Activated naive CD8-positive, alpha-beta T cell treated with anti-CD3 and anti-CD28 coated beads, Interleukin-2, amount 10 ng/mL, durations not matched to agents 7 days and 5 days (primary cell): ENCODE data around the gene NUP210L. TPM values are rescaled to one million over a fixed set of nuclear protein-coding genes. Genes with fewer than 3 reads are reported as not detected.

Source experiments
- ATAC-seq: fragments of 150-1000 bp; cut with Tn5 transposase; one replicate; pipeline ENCODE4 v1.10.0; 2021; ENCODE audit warnings: low read depth, moderate library complexity
- POLR2A ChIA-PET: fragments of 350-600 bp; sonication (Branson Sonifier 250); formaldehyde crosslinking; loops from one replicate; lab custom pipeline; 2021; ENCODE audit warnings: antibody characterized with exemption; lab: Charles Lee
- DNase-seq: peaks from one replicate; pipeline ENCODE4 v3.0.0; 2021
- H3K27ac Mint-ChIP-seq: one replicate; pipeline ENCODE4 v1.8.0; 2022; ENCODE audit warnings: mild to moderate bottlenecking, mixed read lengths
- H3K27me3 Mint-ChIP-seq: one replicate; pipeline ENCODE4 v1.8.0; 2022; ENCODE audit warnings: mild to moderate bottlenecking, moderate library complexity, mixed read lengths
- H3K36me3 Mint-ChIP-seq: one replicate; pipeline ENCODE4 v1.8.0; 2021; ENCODE audit warnings: mild to moderate bottlenecking, mixed read lengths
- H3K4me1 Mint-ChIP-seq: one replicate; pipeline ENCODE4 v1.8.0; 2021; ENCODE audit warnings: mixed read lengths
- H3K4me3 Mint-ChIP-seq: one replicate; pipeline ENCODE4 v1.8.0; 2022; ENCODE audit warnings: mild to moderate bottlenecking, moderate library complexity, mixed read lengths
- H3K9me3 Mint-ChIP-seq: one replicate; pipeline ENCODE4 v1.8.0; 2021; ENCODE audit warnings: mixed read lengths
- microRNA-seq: library from miRNA; unstranded; fragments of <30 nt; microRNA quantifications from one replicate; pipeline ENCODE4 v1.2.0, GENCODE V29; 2022
- total RNA-seq, 2 experiments: library from RNA; stranded (reverse); gene quantifications; one replicate each; pipeline ENCODE4 v1.2.3, GENCODE V29; 2021

The NUP210L gene
- total RNA-seq, 2 experiments from 2014 or later: 0.11 to 0.17 TPM

DNA sequence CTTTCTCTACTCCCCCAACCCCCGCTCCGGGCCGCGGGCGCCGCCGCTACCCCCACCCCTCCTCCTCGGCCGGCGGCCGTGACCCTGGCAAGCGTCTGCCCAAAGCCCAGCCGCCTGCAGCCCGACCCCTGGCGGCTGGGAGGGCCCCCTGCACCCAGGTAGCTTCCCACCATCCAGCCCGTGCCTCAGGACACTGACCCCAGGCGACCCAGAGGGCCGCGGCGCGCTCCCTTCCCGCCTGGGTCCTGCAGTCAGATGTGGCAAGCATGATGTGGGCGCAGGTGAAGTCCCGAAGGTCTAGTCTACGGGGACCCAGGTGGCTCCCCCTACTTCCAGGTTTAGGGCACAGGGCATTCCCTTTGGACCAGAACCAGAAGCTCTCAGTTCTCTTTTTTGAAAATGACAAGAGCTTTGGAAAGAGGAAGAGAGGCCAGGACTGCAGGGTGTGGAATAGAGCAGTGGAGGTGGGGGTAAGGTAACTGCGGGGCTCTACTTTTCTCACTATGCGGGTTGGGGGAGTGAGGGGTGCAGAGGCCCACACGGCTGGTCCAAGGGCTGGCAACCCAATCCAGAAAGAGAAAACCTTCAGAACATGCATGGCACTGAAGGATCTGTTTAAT, 208.1 kb downstream of the NUP210L start, which contains the start of gene DENND4B:
TSS of gene DENND4B (minus strand) at position 97 of the 620 bp plus-strand sequence. CDS start 2,344 bp downstream, outside the sequence.
- Mint-ChIP-seq H3K36me3 (peaks cover 27% of the 10 kb centered on the region), H3K9me3 (no peaks in the 10 kb centered on the region), H3K27me3 (no peaks in the 10 kb centered on the region), H3K27ac (peak within 1 kb of the TSS; percentile 96), H3K4me1 (peaks cover 32% of the 10 kb centered on the region), H3K4me3 (peak within 1 kb of the TSS; percentile 95)
- ATAC-seq: peak; percentile 58
- DNase-seq: no peak
- POLR2A ChIA-PET: interaction anchor here (0.6 to 5.5 kb wide), 20 partner anchors 10 to 325 kb away, joined by 3 to 101 read pairs (median 6); partner anchors contain the start of genes CREB3L4, CRTC2, GATAD2B and HAX1

DNA sequence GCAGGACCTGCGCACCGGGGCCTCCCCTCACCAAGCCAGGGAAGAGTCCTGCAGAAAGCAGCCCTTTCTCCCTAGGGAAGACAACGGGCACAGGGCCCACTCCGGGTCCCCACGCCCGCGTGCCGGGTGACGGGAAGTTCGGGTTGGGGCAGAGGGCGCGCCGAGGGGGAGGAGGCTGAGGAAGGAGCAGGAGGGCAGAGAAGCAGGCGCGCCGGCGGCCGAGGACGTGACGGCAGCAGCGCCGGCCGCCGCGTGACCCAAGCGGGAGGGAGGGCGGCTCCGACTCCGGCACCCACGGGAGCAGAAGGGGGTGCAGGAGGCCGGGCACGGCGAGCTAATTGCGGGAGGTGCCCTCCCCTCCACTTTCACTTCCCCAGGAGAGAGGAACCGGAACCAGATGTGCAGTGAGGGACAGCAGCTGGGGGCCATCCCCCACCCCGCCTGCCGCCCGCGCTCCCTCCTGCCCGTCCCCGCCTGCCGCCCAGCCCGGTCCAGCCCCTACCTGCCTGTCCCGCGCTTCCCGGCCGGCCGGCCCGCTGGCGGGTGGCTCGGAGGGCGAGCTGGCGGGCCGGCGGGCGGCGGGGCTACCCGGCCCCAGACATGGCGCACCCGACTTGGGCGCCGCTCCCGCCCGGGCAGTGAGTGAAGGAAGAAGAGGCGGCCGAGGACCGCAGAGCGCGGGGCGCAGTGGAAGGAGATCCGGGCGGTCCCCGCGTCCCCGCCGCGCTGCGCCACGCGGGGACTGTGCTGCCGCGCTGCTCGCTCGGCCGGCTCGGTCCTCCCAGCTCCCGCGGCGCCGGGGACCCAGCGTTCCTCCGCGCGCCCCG, 208.9 kb downstream of the NUP210L start:
- Mint-ChIP-seq H3K4me1 (peaks cover 32% of the 10 kb centered on the region), H3K27me3 (no peaks in the 10 kb centered on the region), H3K27ac (peak overlapping the region; percentile 96), H3K36me3 (peaks cover 25% of the 10 kb centered on the region), H3K4me3 (peak overlapping the region; percentile 95), H3K9me3 (no peaks in the 10 kb centered on the region)
- peak; percentile 84 for DNase-seq
- peak; percentile 50 for ATAC-seq
- POLR2A ChIA-PET: interaction anchor here (0.6 to 5.5 kb wide), 26 partner anchors 9 to 414 kb away, joined by 3 to 101 read pairs (median 4); partner anchors contain the start of genes CREB3L4, CRTC2, GATAD2B and HAX1

DNA sequence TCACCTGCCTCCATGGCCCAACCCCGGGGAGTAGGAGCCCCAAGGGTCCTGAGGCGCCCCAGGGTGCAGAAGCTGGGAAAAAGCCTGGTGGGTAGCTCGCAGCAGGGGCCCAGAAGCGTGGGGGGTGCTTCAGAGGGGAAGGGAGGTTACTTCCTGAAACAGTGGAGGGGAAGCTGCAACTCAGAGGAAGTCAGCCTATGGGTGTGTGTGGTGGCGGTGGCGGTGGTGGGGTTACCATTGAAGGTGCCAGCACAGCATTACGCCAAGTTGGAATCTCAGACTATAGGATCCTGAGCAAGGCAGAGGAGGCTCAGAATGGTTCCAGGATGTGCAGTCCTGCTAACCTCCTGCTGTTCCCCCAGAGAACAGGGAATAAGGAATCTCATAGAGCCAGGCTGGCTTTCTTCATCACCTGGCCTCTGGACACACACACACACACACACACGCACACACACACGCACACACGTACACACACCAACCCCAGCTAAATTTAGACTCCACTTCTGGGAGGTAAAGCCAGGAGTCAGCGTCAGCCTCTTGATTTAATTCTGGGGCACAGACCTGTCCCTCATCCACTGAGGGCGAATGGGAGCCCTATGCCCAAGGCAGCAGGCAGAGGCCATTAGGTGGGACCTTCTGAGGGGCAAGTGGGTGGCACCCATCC, 209.6 kb downstream of the NUP210L start:
- no peaks in the 10 kb centered on the region for H3K9me3 Mint-ChIP-seq
- H3K27me3 Mint-ChIP-seq: no peaks in the 10 kb centered on the region
- ATAC-seq (peak; percentile 69), DNase-seq (peak; percentile 87)
- POLR2A ChIA-PET: interaction anchor here (0.7 to 5.5 kb wide), 23 partner anchors 9 to 413 kb away, joined by 3 to 101 read pairs (median 5); partner anchors contain the start of genes CREB3L4, CRTC2, GATAD2B and HAX1
- peaks cover 23% of the 10 kb centered on the region for H3K36me3 Mint-ChIP-seq
- peak overlapping the region; percentile 95 for H3K4me3 Mint-ChIP-seq
- H3K4me1 Mint-ChIP-seq: peaks cover 24% of the 10 kb centered on the region
- H3K27ac Mint-ChIP-seq: peak overlapping the region; percentile 96

- Mint-ChIP-seq H3K27me3 (no peaks in the 10 kb centered on the region), H3K4me1 (peaks cover 22% of the 10 kb centered on the region), H3K9me3 (no peaks in the 10 kb centered on the region), H3K27ac (peak overlapping the region; percentile 96), H3K4me3 (peak overlapping the region; percentile 95), H3K36me3 (peaks cover 22% of the 10 kb centered on the region)
- no peak for ATAC-seq
- DNase-seq: no peak
- POLR2A ChIA-PET: interaction anchor here (0.7 to 5.5 kb wide), 18 partner anchors 8 to 213 kb away, joined by 3 to 101 read pairs (median 6); partner anchors contain the start of genes CREB3L4, CRTC2, GATAD2B and JTB
These were observed 210.1 kb downstream of the NUP210L start for GRCh38 chr1:153944827-153945117.

DNA sequence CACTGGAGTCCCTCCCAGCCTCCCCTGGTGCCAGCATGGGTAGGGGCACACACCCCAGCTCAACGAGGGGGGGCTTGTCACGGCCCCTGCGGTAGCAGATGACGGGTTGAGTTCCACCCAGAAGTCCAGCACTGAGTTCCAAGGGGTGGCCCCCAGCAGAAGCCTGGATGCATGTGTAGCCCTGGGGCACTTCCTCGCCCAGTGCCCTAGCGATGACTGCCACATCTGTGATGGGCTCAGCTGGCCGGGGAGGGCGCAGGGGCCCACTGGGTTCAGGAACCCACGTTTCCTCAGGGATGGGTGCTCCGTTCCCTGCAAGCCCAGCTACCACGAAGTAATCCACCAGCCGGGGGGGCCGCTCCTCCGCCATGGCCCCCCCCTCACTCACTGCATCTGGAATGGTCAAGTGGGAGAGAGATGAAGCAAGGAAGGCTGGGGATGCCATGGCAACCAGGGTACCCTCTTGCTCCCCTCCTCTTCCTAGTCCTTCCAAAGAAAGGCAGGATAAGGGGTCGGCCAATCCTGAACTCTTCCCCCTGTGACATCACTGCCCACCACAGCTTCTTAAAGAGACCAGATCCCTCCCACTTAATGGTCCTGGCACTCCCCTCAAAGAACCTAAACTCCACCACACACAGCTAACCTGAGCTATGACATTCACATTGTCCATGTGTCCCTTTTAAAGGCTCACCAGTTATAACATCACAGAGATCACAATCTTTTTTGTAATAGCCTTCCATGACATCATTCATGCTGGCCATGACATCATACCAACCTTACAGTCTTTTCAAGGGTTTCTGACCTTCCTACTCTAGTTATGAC, 210.7 kb downstream of the NUP210L start:
- peaks cover 22% of the 10 kb centered on the region for H3K4me1 Mint-ChIP-seq
- ATAC-seq (no peak), DNase-seq (no peak)
- no peaks in the 10 kb centered on the region for H3K9me3 Mint-ChIP-seq
- POLR2A ChIA-PET: interaction anchor here (0.6 to 5.5 kb wide), 19 partner anchors 8 to 213 kb away, joined by 3 to 101 read pairs (median 5); partner anchors contain the start of genes CREB3L4, CRTC2, GATAD2B and JTB
- H3K27me3 Mint-ChIP-seq: no peaks in the 10 kb centered on the region
- H3K4me3 Mint-ChIP-seq: peak overlapping the region; percentile 95
- H3K36me3 Mint-ChIP-seq: peaks cover 22% of the 10 kb centered on the region
- peak overlapping the region; percentile 96 for H3K27ac Mint-ChIP-seq

GRCh38 chr1:153942766-153943549, 211.9 kb downstream of the NUP210L start:
- no peak for ATAC-seq
- H3K36me3 Mint-ChIP-seq: peaks cover 22% of the 10 kb centered on the region
- no peak overlapping the region for H3K4me3 Mint-ChIP-seq
- POLR2A ChIA-PET: interaction anchor here (0.6 to 5.5 kb wide), 6 partner anchors 13 to 34 kb away, joined by 3 to 101 read pairs (median 38); partner anchors contain the start of genes CREB3L4, CRTC2, GATAD2B and JTB
- H3K27ac Mint-ChIP-seq: peak overlapping the region; percentile 69
- no peaks in the 10 kb centered on the region for H3K9me3 Mint-ChIP-seq
- peaks cover 22% of the 10 kb centered on the region for H3K4me1 Mint-ChIP-seq
- DNase-seq: no peak
- no peaks in the 10 kb centered on the region for H3K27me3 Mint-ChIP-seq

Small RNAs within 50 kb of the gene (microRNA-seq; reads per million reads assigned to microRNA genes)
- gene MIR190B (30.2 reads per million, percentile 37 among the genes with 10 or more reads in this experiment), gene MIR5698 (not detected), gene MIR6737 (not detected)

Other genes with a start within 250 kb of the NUP210L start
- 10 to 100 TPM; 86.3 to 96.7 TPM for gene GATAD2B, start 232.1 kb downstream of the NUP210L start, total RNA-seq
- 100 to 1,000 TPM; 173 to 183 TPM for gene DENND4B, start 208.4 kb downstream of the NUP210L start, total RNA-seq
- 100 to 1,000 TPM; 104 to 115 TPM for gene CRTC2, start 196.5 kb downstream of the NUP210L start, total RNA-seq
- gene SLC39A1, start 191.5 kb downstream of the NUP210L start, total RNA-seq: 10 to 100 TPM; 29.6 to 31.1 TPM
- 10 to 100 TPM in 1 of 2 experiments, 1 to 10 TPM in 1; 8.2 to 10.0 TPM for gene CREB3L4, start 187.2 kb downstream of the NUP210L start, total RNA-seq
- gene JTB, start 177.4 kb downstream of the NUP210L start, total RNA-seq: 100 to 1,000 TPM; 118 TPM
- gene RAB13, start 168.7 kb downstream of the NUP210L start, total RNA-seq: 1 to 10 TPM; 7.5 to 8.0 TPM
- gene RPS27, start 164.3 kb downstream of the NUP210L start, total RNA-seq: 1,000 to 10,000 TPM; 3,346 to 3,734 TPM
- gene TPM3, start 37.0 kb upstream of the NUP210L start, total RNA-seq: 100 to 1,000 TPM; 654 to 664 TPM
- gene CFAP141, start 51.3 kb upstream of the NUP210L start, total RNA-seq: not detected
- gene UBAP2L, start 65.9 kb upstream of the NUP210L start, total RNA-seq: 100 to 1,000 TPM; 192 to 195 TPM
- 100 to 1,000 TPM in 1 of 2 experiments, 10 to 100 TPM in 1; 99.7 to 102 TPM for gene HAX1, start 117.6 kb upstream of the NUP210L start, total RNA-seq
- gene AQP10, start 166.0 kb upstream of the NUP210L start, total RNA-seq: not detected
- 10 to 100 TPM; 91.2 to 95.4 TPM for gene ATP8B2, start 170.5 kb upstream of the NUP210L start, total RNA-seq